IgD-negative memory B cell (primary cell): Measurements from ENCODE around the gene ZMAT2. TPM values are rescaled to one million over a fixed set of nuclear protein-coding genes. Genes with fewer than 3 reads are reported as not detected.
"Not testable (repeated sequence)": the region's sequence is repeated elsewhere in the genome, so short reads cannot be mapped to it uniquely, and the experiment has no call there.

ENCODE experiments used
- H3K27ac Mint-ChIP-seq, 3 donors: one replicate each; pipeline ENCODE4 v1.8.0; 2020 to 2022; ENCODE audit warnings: mild to moderate bottlenecking in 3 of 3, mixed read lengths in 3 of 3, moderate library complexity in 1 of 3
- H3K27me3 Mint-ChIP-seq: one replicate; pipeline ENCODE4 v1.8.0; 2021; ENCODE audit warnings: mixed read lengths
- H3K36me3 Mint-ChIP-seq: one replicate; pipeline ENCODE4 v1.8.0; 2020; ENCODE audit warnings: mild to moderate bottlenecking, mixed read lengths
- H3K4me1 Mint-ChIP-seq, 3 donors: one replicate each; pipeline ENCODE4 v1.8.0; 2020 to 2022; ENCODE audit warnings: mixed read lengths in 3 of 3, mild to moderate bottlenecking in 1 of 3
- H3K4me3 Mint-ChIP-seq, 4 donors: one replicate each; pipeline ENCODE4 v1.8.0; 2020 to 2022; ENCODE audit warnings: mild to moderate bottlenecking in 4 of 4, mixed read lengths in 4 of 4, moderate library complexity in 3 of 4
- H3K9me3 Mint-ChIP-seq, 3 donors: one replicate each; pipeline ENCODE4 v1.8.0; 2020 to 2021; ENCODE audit warnings: mixed read lengths in 3 of 3, mild to moderate bottlenecking in 1 of 3
- polyA plus RNA-seq: library from polyadenylated mRNA; unstranded; fragments of 300-500 nt; fragmentation: Illumina TruSeq; gene quantifications from one replicate; pipeline ENCODE4 v1.2.3, GENCODE V29; 2021

The ZMAT2 gene
- polyA plus RNA-seq, result 62.1 TPM

GRCh38 chr5:140700177-140701144, at the start of gene ZMAT2:
Gene ZMAT2 (plus strand): TSS chr5:140700447. CDS start chr5:140700461, 14 bp downstream.
- H3K36me3 Mint-ChIP-seq, result peaks cover 10% of the 10 kb centered on the region
- H3K4me1 Mint-ChIP-seq, result peaks cover 12 to 20% (median 16%) of the 10 kb centered on the region in 3 donors
- H3K27me3 Mint-ChIP-seq, result no peaks in the 10 kb centered on the region
- H3K9me3 Mint-ChIP-seq, result no peaks in the 10 kb centered on the region
- peak within 1 kb of the TSS; percentile 69 to 96 (median 95) for H3K27ac Mint-ChIP-seq
- peak within 1 kb of the TSS; percentile 90 to 99 (median 98) for H3K4me3 Mint-ChIP-seq

DNA sequence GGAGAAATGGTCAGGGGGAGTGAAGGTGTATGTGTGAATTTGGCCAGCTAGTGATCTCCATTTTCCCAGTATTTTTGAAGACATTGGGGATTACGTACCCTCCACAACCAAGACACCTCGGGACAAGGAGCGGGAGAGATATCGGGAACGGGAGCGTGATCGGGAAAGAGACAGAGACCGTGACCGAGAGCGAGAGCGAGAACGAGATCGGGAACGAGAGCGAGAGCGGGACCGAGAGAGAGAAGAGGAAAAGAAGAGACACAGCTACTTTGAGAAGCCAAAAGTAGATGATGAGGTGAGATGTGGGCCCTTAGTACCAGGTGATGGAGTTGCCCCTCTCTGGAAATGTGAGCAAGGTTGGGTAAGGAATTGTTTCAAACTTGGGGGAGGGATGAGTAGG, 41.4 kb upstream of the ZMAT2 start:
- H3K27me3 Mint-ChIP-seq, result no peaks in the 10 kb centered on the region
- H3K4me1 Mint-ChIP-seq, result peaks cover 0 to 3% (median 3%) of the 10 kb centered on the region in 3 donors
- peaks cover 8% of the 10 kb centered on the region for H3K36me3 Mint-ChIP-seq
- H3K9me3 Mint-ChIP-seq, result no peaks in the 10 kb centered on the region
- H3K4me3 Mint-ChIP-seq, result no peak overlapping the region
- H3K27ac Mint-ChIP-seq, result no peak overlapping the region

GRCh38 chr5:140660371-140660770, 39.9 kb upstream of the ZMAT2 start:
- peak overlapping the region in 1 of 4 donors; percentile 49 for H3K4me3 Mint-ChIP-seq
- H3K4me1 Mint-ChIP-seq, H3K27me3 Mint-ChIP-seq, H3K36me3 Mint-ChIP-seq, H3K9me3 Mint-ChIP-seq: not testable (repeated sequence)
- H3K27ac Mint-ChIP-seq, result peak overlapping the region in 1 of 3 donors; percentile 23

DNA sequence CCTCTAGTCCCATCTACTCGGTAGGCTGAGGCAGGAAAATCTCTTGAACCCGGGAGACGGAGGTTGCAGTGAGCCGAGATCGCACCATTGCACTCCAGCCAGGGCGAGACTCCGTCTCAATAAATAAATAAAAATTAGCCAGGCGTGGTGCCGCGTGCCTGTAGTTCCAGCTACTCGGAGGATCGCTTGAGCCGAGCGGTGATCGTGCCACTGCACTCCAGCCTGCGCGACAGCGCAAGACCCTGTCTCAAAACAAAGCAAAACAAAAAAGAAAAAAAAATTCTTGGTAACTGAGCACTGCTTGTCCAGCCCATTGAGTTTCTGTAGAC, 36.3 kb upstream of the ZMAT2 start:
- Mint-ChIP-seq H3K4me1 (peaks cover 21 to 28% (median 25%) of the 10 kb centered on the region in 3 donors), H3K9me3 (no peaks in the 10 kb centered on the region), H3K4me3 (peak overlapping the region; percentile 97 to 100 (median 99)), H3K36me3 (peaks cover 9% of the 10 kb centered on the region), H3K27me3 (peaks cover 2% of the 10 kb centered on the region), H3K27ac (peak overlapping the region; percentile 92 to 98 (median 97))

- Mint-ChIP-seq H3K27ac (peak within 1 kb of the TSS; percentile 92 to 98 (median 97)), H3K4me1 (peaks cover 21 to 28% (median 25%) of the 10 kb centered on the region in 3 donors), H3K27me3 (peaks cover 2% of the 10 kb centered on the region), H3K4me3 (peak within 1 kb of the TSS; percentile 97 to 100 (median 99)), H3K36me3 (peaks cover 9% of the 10 kb centered on the region), H3K9me3 (no peaks in the 10 kb centered on the region)
These were observed 35.7 kb upstream of the ZMAT2 start, which contains the start of gene WDR55 for GRCh38 chr5:140664359-140665119. Gene WDR55 (plus strand): TSS chr5:140664904. CDS start chr5:140664913, 9 bp downstream.

DNA sequence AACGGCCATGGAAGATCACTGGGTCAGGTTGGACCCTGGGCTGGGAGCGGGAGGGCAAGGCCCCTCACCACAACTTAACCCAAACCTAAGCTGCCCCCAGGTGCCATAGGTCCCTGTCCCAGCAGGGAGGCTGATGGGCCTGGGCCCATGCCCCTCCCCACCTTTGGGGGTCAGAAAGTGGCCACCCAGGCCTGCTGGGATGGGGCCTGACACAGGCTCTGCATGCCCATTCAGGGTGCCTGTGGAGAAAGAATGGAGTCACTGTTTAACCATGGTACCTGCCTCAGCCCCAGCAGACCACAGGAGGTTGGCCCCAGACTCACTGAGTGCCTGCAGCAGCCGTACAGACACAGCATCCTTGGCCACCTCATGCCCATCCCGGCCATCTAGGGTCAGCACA, 29.2 kb upstream of the ZMAT2 start:
- H3K36me3 Mint-ChIP-seq, H3K9me3 Mint-ChIP-seq, H3K27me3 Mint-ChIP-seq, H3K4me3 Mint-ChIP-seq, H3K27ac Mint-ChIP-seq: not testable (repeated sequence)
- H3K4me1 Mint-ChIP-seq, result peaks cover 14 to 19% (median 17%) of the 10 kb centered on the region in 3 donors

DNA sequence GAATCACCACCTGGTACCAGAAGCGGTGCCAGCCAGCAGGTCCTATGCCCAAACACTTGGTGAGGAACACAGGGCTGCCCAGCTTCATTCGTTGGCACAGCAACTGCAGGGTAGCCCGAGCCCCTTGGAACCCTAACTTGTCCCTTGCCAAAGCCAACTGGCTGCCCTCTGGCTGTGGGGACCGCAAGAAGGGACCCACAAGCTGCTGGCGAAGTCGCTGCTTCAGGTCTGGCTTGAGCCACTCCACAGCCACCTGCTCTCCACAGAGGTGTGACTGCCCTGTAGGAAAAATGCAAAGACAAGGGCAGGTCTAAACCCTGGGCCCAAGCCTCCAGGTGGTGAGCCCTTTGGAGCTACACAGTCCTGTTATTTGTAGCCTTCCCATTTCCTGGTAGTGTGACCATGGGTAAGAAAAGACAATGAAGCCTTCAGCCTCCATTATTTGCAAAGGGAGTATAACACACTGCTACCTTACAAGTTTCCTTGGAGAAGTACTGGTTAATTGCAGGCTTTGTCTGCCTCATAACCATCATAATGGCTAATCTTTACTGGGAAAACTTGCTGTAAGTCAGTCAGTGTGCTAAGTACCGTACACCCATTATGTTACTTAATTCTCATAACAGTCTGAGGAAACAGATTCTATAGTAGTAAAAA, 28.6 kb upstream of the ZMAT2 start:
- Mint-ChIP-seq H3K4me1 (peaks cover 10 to 15% (median 13%) of the 10 kb centered on the region in 3 donors), H3K9me3 (no peaks in the 10 kb centered on the region), H3K27ac (no peak overlapping the region), H3K4me3 (no peak overlapping the region), H3K27me3 (no peaks in the 10 kb centered on the region), H3K36me3 (peaks cover 11% of the 10 kb centered on the region)

DNA sequence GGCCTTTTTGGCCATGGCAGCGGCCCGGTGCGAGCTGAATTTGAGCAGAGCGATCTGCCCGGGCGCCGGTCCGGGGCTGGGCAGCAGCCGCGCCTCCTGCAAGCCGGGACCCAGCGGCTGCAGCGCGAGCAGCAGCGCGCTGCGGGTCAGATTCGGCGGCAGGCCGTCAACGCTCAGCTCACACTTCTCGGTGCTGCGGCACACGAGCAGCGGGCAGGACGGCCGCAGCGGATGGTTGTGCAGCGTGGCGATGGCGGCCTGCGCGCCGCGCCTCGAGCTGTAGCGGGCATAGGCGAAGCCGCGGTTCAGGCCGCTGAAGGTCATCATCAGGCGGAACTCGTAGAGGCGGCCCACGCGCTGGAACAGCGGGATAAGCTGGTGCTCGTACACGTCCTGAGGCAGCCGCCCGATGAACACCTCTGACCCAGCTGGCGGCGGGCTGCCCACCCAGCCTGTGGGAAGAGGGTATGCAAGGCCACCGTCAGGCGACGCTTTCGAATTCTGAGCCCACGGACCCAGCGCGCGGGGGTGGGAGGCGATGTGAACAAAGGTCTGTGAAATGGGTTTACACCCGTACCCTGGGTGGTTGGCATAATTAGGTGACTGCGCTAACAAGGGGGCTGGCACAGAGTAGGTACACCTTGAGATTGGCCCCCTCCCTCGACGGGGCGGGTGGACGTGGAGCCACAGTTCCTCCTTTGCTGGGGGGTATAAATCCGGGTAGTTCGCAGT, 27.6 kb upstream of the ZMAT2 start:
- peaks cover 11% of the 10 kb centered on the region for H3K36me3 Mint-ChIP-seq
- H3K4me3 Mint-ChIP-seq, result no peak overlapping the region
- peaks cover 2 to 6% (median 3%) of the 10 kb centered on the region in 3 donors for H3K4me1 Mint-ChIP-seq
- peak overlapping the region in 1 of 3 donors; percentile 53 for H3K27ac Mint-ChIP-seq
- H3K9me3 Mint-ChIP-seq, result no peaks in the 10 kb centered on the region
- no peaks in the 10 kb centered on the region for H3K27me3 Mint-ChIP-seq

DNA sequence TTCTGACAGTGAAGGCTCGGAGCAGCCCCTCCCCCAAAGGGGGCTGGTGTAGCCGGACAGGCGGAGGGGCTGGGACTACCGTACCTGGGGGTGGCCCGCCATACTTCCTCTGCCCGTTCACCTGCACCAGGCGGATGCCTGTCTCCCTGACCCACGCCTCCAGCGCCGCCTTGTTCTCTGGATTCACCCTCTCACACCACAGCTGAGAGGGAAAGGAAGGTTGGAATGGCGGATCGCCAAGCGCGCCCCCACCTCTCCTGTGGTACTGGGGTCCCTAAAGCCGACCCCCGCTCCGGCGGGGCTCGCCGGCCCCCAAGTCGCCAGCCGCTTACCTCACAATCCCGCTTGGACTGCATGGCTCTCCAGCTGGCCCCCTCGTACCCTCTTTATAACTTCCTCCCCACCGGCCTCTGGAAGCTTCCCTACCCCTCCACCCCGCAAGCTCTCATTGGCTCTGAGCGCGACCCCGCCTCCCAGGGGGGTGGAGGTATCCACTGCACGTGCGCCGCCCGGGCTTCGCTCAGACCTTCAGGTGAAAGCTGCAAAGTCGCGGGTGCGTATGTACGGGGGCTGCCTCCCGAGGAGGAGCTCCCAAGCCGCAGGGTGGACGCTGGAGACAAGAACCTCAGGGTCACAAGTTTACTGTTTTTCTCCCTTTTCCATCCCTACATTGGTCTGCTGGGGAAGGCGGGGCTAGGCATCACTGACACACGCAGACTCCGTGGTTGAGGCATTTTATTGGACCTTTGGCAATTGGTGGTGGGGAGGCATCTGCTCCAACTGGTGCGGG, 26.9 kb upstream of the ZMAT2 start, which contains the start of gene DND1:
TSS of gene DND1 (minus strand) at position 390 of the 790 bp plus-strand sequence. CDS start at position 356, 34 bp downstream.
- H3K36me3 Mint-ChIP-seq, result peaks cover 8% of the 10 kb centered on the region
- peak within 1 kb of the TSS; percentile 53 to 76 (median 58) for H3K27ac Mint-ChIP-seq

DNA sequence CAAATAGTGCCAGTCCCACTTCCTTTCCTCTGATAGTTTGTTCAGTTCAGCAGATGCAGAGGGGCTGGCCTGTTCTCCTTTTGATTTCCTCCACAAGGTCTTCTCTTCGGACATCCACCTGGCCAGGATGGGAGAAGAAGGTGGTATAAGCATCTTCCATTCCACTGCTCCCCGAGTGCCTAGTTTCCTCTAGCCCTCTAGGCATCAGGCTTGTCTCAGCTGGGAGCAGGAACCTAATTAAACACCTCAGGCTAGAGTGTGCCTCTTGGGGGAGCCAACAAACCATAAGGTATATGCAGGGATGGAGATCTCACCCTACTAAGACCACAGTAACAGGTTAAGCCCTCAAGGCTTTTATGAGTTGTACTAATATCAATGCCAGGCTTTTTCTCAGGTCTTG, 26.0 kb upstream of the ZMAT2 start:
- H3K27me3 Mint-ChIP-seq, result no peaks in the 10 kb centered on the region
- peaks cover 0 to 4% (median 1%) of the 10 kb centered on the region in 3 donors for H3K4me1 Mint-ChIP-seq
- H3K27ac Mint-ChIP-seq, result peak overlapping the region in 2 of 3 donors; percentile 58 to 76
- peaks cover 8% of the 10 kb centered on the region for H3K36me3 Mint-ChIP-seq
- H3K9me3 Mint-ChIP-seq, result no peaks in the 10 kb centered on the region
- no peak overlapping the region for H3K4me3 Mint-ChIP-seq

More for the DNA sequence above, 26.9 kb upstream of the ZMAT2 start, which contains the start of gene DND1:
- Mint-ChIP-seq H3K4me3 (no peak within 1 kb of the TSS), H3K27me3 (no peaks in the 10 kb centered on the region), H3K4me1 (peaks cover under 1 to 4% (median 1%) of the 10 kb centered on the region in 3 donors), H3K9me3 (no peaks in the 10 kb centered on the region)

GRCh38 chr5:140674629-140675028, 25.6 kb upstream of the ZMAT2 start:
- peaks cover 0 to 4% (median 1%) of the 10 kb centered on the region in 3 donors for H3K4me1 Mint-ChIP-seq
- peaks cover 8% of the 10 kb centered on the region for H3K36me3 Mint-ChIP-seq
- no peak overlapping the region for H3K4me3 Mint-ChIP-seq
- H3K27ac Mint-ChIP-seq, result peak overlapping the region in 1 of 3 donors; percentile 80
- no peaks in the 10 kb centered on the region for H3K27me3 Mint-ChIP-seq
- H3K9me3 Mint-ChIP-seq, result no peaks in the 10 kb centered on the region

- Mint-ChIP-seq H3K4me1 (peaks cover 0 to 4% (median 1%) of the 10 kb centered on the region in 3 donors), H3K4me3 (no peak overlapping the region), H3K27ac (no peak overlapping the region), H3K27me3 (no peaks in the 10 kb centered on the region), H3K36me3 (peaks cover 6% of the 10 kb centered on the region), H3K9me3 (no peaks in the 10 kb centered on the region)
These were observed 22.3 kb upstream of the ZMAT2 start for GRCh38 chr5:140677947-140678346.

DNA sequence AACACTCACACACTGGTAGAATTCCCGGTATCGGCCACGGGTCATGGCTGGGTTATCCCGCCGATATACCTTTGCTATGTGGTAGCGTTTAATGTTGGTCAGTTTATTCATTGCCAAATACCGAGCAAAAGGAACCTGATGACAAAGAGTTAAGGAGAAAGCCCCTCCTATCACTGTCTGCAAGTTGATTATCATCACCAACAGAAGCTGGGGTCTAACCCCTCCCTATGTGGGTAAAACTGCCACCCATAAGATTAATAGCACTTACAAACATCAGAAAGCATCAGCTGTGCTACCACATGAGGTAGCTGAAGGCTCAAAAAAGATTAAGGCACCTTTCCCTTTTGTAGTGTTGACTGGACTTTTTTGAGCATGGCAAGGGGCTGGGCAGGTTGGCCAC, 21.3 kb upstream of the ZMAT2 start:
- Mint-ChIP-seq H3K27me3 (no peaks in the 10 kb centered on the region), H3K9me3 (no peaks in the 10 kb centered on the region), H3K4me3 (no peak overlapping the region), H3K27ac (no peak overlapping the region), H3K4me1 (peaks cover 0 to 4% (median 1%) of the 10 kb centered on the region in 3 donors), H3K36me3 (peaks cover 7% of the 10 kb centered on the region)
